ENCODE data around the gene C19orf67.

DNA sequence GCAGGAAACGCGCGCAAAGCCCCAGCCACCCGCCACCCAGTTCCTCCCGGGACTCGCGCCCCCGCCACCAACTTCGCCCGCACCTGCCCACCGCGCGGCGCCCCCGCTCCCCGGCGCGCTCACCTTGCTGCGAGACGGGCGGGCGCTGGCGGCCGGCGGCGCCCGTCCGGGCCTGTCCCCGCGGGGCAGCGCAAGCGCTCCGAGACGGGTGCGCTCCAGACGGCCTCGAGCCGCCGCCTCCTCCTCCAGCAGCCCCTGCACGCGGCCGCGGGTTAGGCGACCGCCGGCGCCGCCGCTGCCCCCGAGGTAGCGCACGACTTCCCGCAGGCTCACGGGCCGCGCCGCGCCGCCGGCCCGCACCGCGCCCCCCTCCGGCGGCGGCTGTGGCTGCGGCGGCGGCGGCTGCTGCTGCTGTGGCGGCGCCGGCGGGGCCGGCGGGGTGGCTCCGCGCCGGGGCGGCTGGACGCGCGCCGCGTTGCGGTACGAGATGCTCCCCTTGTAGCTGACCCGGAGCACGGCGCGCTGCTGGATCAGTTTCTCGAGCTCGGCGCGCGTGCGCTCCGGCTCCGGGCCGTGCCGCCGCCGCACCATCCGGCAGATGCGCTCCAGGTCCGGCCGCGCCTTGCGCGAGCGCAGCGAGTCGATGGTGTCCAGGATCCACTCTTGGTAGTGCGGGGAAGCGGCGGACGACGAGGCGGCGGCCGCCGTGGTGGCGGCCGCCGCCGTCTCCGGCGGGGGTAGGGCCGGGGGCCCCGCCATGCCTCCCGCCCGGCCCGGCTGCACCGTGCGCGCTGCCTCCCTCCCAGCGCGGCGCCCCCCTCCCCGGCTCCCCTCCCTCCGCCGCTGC lies 4.3 kb upstream of the C19orf67 start:
- TF ChIP-seq POLR2A (IDR thresholded peaks at IDR 0.05; ENCODE audit: low read length) = no peak
- no peak for TF ChIP-seq GATA1 (IDR thresholded peaks at IDR 0.05; ENCODE audit: low read depth, low read length)

All from erythroblast (primary cell).